Glutamatergic neuron (in vitro differentiated cells): ENCODE data around the gene NMUR1. TPM values are rescaled to one million over a fixed set of nuclear protein-coding genes. Genes with fewer than 3 reads are reported as not detected.

Experiments used
- DNase-seq: peaks from one replicate; pipeline ENCODE4 v3.0.0; 2022
- H3K27ac Mint-ChIP-seq: one replicate; pipeline ENCODE4 v1.8.0; 2020; ENCODE audit warnings: mild to moderate bottlenecking, mixed read lengths, inconsistent platforms; ENCODE audit not compliant: unreplicated experiment
- H3K27me3 Mint-ChIP-seq: one replicate; pipeline ENCODE4 v1.8.0; 2020; ENCODE audit warnings: mild to moderate bottlenecking, moderate library complexity, mixed read lengths, inconsistent platforms; ENCODE audit not compliant: unreplicated experiment
- H3K36me3 Mint-ChIP-seq: one replicate; pipeline ENCODE4 v1.8.0; 2020; ENCODE audit warnings: mild to moderate bottlenecking, mixed read lengths, inconsistent platforms; ENCODE audit not compliant: unreplicated experiment
- H3K4me1 Mint-ChIP-seq: one replicate; pipeline ENCODE4 v1.8.0; 2020; ENCODE audit warnings: mild to moderate bottlenecking, low read depth, mixed read lengths, inconsistent platforms; ENCODE audit not compliant: unreplicated experiment
- H3K4me3 Mint-ChIP-seq: one replicate; pipeline ENCODE4 v1.8.0; 2020; ENCODE audit warnings: mild to moderate bottlenecking, mixed read lengths, inconsistent platforms; ENCODE audit not compliant: unreplicated experiment
- H3K9me3 Mint-ChIP-seq: one replicate; pipeline ENCODE4 v1.8.0; 2020; ENCODE audit warnings: mild to moderate bottlenecking, moderate library complexity, mixed read lengths, inconsistent platforms; ENCODE audit not compliant: unreplicated experiment
- total RNA-seq: library from RNA; stranded (reverse); fragmentation: NEBNext Ultra II Directional; extraction: Animal tissue kit (Norgen Biotek cat#: 25700); gene quantifications from one replicate; pipeline ENCODE4 v1.2.1, GENCODE V29; 2021; ENCODE audit not compliant: unreplicated experiment
- TF ChIP-seq, protein P1 (sequence below): fragments of 200-600 bp; sonication (generic); IDR thresholded peaks from one replicate; pipeline ENCODE4 v1.5.0; 2021; ENCODE audit not compliant: partially characterized antibody, unreplicated experiment

The NMUR1 gene
- total RNA-seq, 1 donor from 2014 or later: 0.32 TPM

DNA sequence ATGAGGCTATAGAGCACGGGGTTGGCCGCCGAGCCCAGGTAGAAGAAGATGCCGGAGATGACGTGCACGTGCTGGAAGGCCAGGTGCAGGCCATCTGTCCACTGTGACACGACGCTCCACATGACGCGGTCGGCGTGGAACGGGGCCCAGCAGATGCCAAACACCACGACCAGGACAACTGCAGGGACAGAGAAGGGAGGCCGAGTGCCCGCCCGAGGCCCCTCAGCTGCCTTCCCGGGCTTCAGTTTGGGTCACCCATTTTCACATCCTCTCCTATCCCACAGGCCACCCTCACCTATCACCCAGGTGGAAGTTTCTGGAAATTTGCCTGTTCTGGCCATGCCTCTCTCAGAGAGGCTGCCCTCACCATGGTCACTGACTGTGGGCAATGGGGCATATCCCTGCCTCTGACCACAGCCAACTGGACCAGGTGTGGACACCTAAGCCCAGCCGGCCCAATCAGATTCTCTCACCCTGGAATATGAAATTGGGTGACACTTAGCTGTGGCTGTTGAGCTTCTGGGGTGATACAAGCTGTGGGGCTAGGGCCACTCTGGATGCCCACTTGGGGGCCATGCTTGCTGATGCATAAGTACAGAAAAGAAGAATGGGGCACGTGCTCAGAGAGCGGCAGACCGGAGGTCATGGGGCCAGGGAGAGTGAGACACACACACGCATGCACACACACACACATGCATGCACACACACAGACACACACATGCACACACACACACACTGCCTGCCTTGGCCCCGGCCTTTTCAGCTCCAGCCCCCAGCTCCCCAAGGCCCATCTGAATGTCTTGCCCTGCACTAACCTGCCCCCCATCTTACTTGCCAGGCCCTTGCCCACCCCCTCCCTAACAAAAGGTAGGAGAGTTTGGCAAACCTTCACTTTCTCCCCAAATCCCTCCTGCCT lies 4.7 kb downstream of the NMUR1 start:
- peaks cover 6% of the 10 kb centered on the region for H3K9me3 Mint-ChIP-seq

DNA sequence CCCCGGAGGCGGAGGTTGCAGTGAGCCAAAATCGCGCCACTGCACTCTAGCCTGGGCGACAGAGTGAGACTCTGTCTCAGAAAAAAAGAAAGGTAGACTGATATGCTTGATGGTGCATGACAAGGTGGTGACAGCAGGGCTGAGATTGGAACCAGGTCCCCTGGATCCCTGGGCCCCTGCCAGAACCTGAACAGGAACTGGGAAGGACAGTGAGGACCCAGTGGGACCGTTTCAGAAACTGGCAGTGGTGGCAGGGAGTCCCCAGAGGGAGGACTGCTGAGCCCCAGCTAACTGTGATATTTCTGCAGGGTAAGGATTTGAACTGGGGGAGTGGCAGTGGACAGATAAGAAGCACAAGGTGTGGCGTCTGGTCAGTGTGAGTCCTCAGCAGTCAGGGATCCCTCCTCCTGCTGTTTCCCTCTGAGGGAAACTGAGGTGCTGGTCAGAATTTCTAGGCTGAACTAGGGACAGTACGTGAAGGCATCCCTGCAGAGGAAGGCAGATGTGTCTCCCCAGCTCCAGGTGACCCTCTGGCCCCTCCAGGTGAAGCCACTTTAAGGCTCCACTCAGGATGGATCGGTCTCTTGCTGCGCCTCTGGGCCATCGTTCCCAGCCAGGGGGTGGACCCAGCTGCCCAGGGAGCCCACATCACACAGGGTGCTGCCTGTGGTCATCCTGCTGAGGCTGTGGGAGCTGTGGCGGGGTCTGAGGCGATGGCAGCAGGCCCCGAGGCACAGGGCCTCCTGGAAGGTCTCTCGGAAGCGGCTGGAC lies 5.6 kb downstream of the NMUR1 start:
- H3K36me3 Mint-ChIP-seq: no peaks in the 10 kb centered on the region
- H3K27me3 Mint-ChIP-seq: peaks cover 10% of the 10 kb centered on the region
- H3K4me3 Mint-ChIP-seq: no peak overlapping the region
- no peaks in the 10 kb centered on the region for H3K4me1 Mint-ChIP-seq
- H3K9me3 Mint-ChIP-seq: peaks cover 6% of the 10 kb centered on the region
- H3K27ac Mint-ChIP-seq: no peak overlapping the region
- no peak for DNase-seq
- TF ChIP-seq, protein P1, sequence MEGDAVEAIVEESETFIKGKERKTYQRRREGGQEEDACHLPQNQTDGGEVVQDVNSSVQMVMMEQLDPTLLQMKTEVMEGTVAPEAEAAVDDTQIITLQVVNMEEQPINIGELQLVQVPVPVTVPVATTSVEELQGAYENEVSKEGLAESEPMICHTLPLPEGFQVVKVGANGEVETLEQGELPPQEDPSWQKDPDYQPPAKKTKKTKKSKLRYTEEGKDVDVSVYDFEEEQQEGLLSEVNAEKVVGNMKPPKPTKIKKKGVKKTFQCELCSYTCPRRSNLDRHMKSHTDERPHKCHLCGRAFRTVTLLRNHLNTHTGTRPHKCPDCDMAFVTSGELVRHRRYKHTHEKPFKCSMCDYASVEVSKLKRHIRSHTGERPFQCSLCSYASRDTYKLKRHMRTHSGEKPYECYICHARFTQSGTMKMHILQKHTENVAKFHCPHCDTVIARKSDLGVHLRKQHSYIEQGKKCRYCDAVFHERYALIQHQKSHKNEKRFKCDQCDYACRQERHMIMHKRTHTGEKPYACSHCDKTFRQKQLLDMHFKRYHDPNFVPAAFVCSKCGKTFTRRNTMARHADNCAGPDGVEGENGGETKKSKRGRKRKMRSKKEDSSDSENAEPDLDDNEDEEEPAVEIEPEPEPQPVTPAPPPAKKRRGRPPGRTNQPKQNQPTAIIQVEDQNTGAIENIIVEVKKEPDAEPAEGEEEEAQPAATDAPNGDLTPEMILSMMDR: no peak

More for the DNA sequence above, 4.7 kb downstream of the NMUR1 start:
- no peak overlapping the region for H3K4me3 Mint-ChIP-seq
- H3K36me3 Mint-ChIP-seq: no peaks in the 10 kb centered on the region
- H3K27ac Mint-ChIP-seq: no peak overlapping the region
- no peak for DNase-seq
- H3K4me1 Mint-ChIP-seq: no peaks in the 10 kb centered on the region
- peaks cover 11% of the 10 kb centered on the region for H3K27me3 Mint-ChIP-seq
- TF ChIP-seq, protein P1: no peak

DNA sequence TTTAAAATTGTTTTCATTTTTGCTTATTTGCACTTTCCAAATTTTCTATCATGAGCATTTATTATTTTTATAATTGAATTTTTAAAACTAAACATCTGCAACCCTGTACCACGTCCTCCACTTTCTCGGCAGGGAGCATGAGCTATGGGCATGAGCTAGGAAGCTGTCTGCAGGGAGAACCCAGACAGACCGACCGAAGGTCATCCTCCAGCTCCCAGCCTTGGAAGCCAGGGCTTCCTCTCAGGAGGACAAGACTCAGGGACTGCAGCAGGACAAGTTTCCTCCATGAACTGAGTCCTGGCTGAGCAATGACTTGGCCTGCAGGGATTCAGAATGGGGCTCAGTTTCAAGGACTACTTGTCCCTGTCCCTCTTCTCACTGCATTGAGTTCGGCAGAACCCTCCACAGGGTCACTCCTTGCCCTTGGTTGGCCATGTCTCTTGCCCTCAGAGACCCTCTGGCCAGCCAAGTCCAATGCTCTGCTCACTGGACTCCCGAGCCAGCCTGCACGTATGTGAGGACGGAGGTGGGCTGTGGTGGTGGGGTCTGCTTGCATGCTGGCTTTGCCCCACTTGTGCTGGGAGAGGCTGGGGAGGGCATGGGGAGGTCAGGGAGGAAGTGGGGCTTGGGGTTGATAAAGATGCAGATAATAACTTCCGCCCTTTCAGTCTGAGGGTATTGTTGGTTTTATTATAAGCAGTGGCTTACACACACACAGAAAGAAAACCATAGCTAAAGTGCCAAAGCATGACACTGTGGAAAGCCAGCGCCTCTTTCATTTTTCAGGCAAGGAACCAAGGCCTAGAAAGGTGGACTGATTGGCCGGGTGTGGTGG lies 6.6 kb downstream of the NMUR1 start:
- no peak overlapping the region for H3K4me3 Mint-ChIP-seq
- TF ChIP-seq, protein P1: no peak
- no peaks in the 10 kb centered on the region for H3K36me3 Mint-ChIP-seq
- H3K27ac Mint-ChIP-seq: no peak overlapping the region
- H3K9me3 Mint-ChIP-seq: peaks cover 2% of the 10 kb centered on the region
- DNase-seq: no peak
- H3K27me3 Mint-ChIP-seq: peaks cover 7% of the 10 kb centered on the region
- no peaks in the 10 kb centered on the region for H3K4me1 Mint-ChIP-seq

DNA sequence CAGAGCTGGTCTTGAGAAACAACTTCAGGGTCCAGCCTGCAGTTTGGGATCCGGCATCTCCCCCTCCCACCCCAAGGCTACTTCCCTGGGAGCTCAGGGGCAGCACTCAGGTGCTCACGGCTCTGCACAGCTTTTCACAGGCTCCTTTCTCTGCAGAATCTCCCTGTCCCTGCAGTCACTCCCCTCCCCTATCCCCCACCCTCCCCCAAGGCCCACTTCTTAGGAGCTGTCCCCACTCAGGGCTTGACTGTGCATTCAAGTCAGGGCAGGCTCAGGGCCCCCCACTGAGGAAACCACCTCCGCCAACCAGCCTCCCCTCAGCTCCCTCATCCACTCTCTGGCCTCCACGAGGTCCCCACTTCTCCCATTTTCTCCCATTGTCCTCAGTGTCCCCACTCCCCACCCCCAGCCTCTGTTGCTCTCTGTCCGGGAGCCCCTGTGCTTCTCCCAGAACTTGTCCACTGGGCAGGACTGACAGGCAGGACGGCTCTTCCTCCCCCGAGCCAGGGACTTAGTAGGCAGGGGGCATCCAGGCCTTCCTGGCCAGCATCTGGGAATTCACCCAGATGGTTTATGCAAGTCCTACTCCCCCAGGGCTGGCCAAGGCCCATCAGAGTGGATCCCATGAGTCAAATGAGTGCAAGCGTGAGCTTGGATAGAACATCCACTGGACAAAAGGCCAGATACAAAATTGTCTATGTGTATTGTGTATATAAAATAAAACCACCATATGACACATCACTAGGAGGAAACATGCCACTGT lies 7.6 kb downstream of the NMUR1 start:
- TF ChIP-seq, protein P1: no peak
- DNase-seq: no peak
- Mint-ChIP-seq H3K9me3 (no peaks in the 10 kb centered on the region), H3K27ac (no peak overlapping the region), H3K4me3 (no peak overlapping the region), H3K27me3 (peaks cover 6% of the 10 kb centered on the region), H3K4me1 (no peaks in the 10 kb centered on the region), H3K36me3 (no peaks in the 10 kb centered on the region)
